GM12878 (cell line): Measurements from ENCODE around the gene CA10. TPM values are rescaled to one million over a fixed set of nuclear protein-coding genes. Genes with fewer than 3 reads are reported as not detected.

Experiments
- ATAC-seq: fragments of 200-7000 bp; cut with Tn5 transposase; 3 replicates; pipeline ENCODE4 v1.9.1; 2020; ENCODE audit warnings: mild to moderate bottlenecking, moderate library complexity
- BruUV-seq: library from RNA; stranded (reverse); fragments of 400-500 nt; replicated peaks from 2 replicates; lab custom pipeline; 2021; lab: Mats Ljungman, UMichigan
- CTCF ChIA-PET: fragments of 300-600 bp; sonication (Branson Sonifier 250); formaldehyde crosslinking; extraction: SDS; loops from one replicate; lab custom pipeline; 2021; ENCODE audit warnings: inconsistent platforms; lab: Yijun Ruan, JAX
- POLR2A ChIA-PET: fragments of 350-600 bp; formaldehyde crosslinking; extraction: SDS; loops from one replicate; lab custom pipeline; 2021; ENCODE audit warnings: inconsistent platforms; lab: Charles Lee
- RAD21 ChIA-PET: fragments of 300-600 bp; sonication (Branson Sonifier 250); formaldehyde crosslinking; loops from one replicate; lab custom pipeline; 2023; ENCODE audit warnings: antibody characterized with exemption; ENCODE audit not compliant: unreplicated experiment; lab: Charles Lee
- SMC1A ChIA-PET: fragments of 300-600 bp; sonication (Branson Sonifier 250); formaldehyde crosslinking; loops from one replicate; lab custom pipeline; 2023; ENCODE audit not compliant: unreplicated experiment, uncharacterized antibody; lab: Charles Lee
- DNase-seq: peaks from one replicate; pipeline ENCODE4 v3.0.0-alpha.2; 2011; ENCODE audit warnings: low read depth, low spot score
- FAIRE-seq: peaks from 3 replicates; lab custom pipeline; 2011; peaks lifted over from hg19 to GRCh38; lab: Jason Lieb, UNC
- H2AFZ ChIP-seq: 2 replicates; pipeline ENCODE4 v1.6.0; 2011; ENCODE audit warnings: low read depth, low read length, control low read depth; ENCODE audit not compliant: control insufficient read depth
- H3K27ac ChIP-seq: 2 replicates; pipeline ENCODE4 v1.5.1; 2011; ENCODE audit warnings: control low read depth; ENCODE audit not compliant: control insufficient read depth, insufficient read depth
- H3K27me3 ChIP-seq, 2 experiments: replicated peaks in 1 of 2; 2 replicates each; pipeline versions ENCODE4 v1.6.0 to v1.6.1; 2011; ENCODE audit warnings: low read length in 1 of 2; ENCODE audit not compliant: control insufficient read depth in 2 of 2, insufficient read depth in 2 of 2
- H3K36me3 ChIP-seq, 2 experiments: 2 replicates each; pipeline ENCODE4 v1.5.1; 2011; ENCODE audit warnings: low read length in 1 of 2; ENCODE audit not compliant: control insufficient read depth in 2 of 2, insufficient read depth in 2 of 2
- H3K4me1 ChIP-seq: 2 replicates; pipeline ENCODE4 v1.6.1; 2011; ENCODE audit warnings: mild to moderate bottlenecking, low read length, moderate library complexity, mixed read lengths; ENCODE audit not compliant: control insufficient read depth, insufficient read depth
- H3K4me2 ChIP-seq: 2 replicates; pipeline ENCODE4 v1.6.0; 2011; ENCODE audit warnings: control low read depth; ENCODE audit not compliant: control insufficient read depth, insufficient read depth
- H3K4me3 ChIP-seq: fragments of 200-600 bp; sonication (generic); 2 replicates; pipeline ENCODE4 v1.5.1; 2016
- H3K79me2 ChIP-seq: 2 replicates; pipeline ENCODE4 v1.6.0; 2011; ENCODE audit warnings: low read length; ENCODE audit not compliant: control insufficient read depth, insufficient read depth
- H3K9ac ChIP-seq: 2 replicates; pipeline ENCODE4 v1.8.0; 2011; ENCODE audit warnings: low read length, control low read depth, mixed read lengths; ENCODE audit not compliant: control insufficient read depth, insufficient read depth
- H3K9me3 ChIP-seq: replicated peaks from 3 replicates; pipeline ENCODE4 v1.5.1; 2011; ENCODE audit warnings: mild to moderate bottlenecking, low read length; ENCODE audit not compliant: control insufficient read depth, insufficient read depth
- H4K20me1 ChIP-seq: 2 replicates; pipeline ENCODE4 v1.6.0; 2011; ENCODE audit not compliant: control insufficient read depth, insufficient read depth
- BMI1 ChIP-seq: fragments of 450-650 bp; IDR thresholded peaks from 2 replicates; pipeline ENCODE4 v1.6.1; 2016; ENCODE audit warnings: mild to moderate bottlenecking, moderate library complexity, borderline replicate concordance
- CBX5 ChIP-seq: sonication (generic); IDR thresholded peaks from 2 replicates; pipeline ENCODE4 v1.6.1; 2016; ENCODE audit warnings: low read depth, moderate library complexity, mild to moderate bottlenecking, inconsistent platforms
- HCFC1 ChIP-seq: fragments of 150-350 bp; IDR thresholded peaks from 2 replicates; pipeline ENCODE4 v1.6.1; 2014; ENCODE audit warnings: low read length
- MTA3 ChIP-seq: IDR thresholded peaks from 2 replicates; pipeline ENCODE4 v1.6.1; 2012; ENCODE audit warnings: low read length, inconsistent platforms, borderline replicate concordance
- SIN3A ChIP-seq: IDR thresholded peaks from 2 replicates; pipeline ENCODE4 v1.6.1; 2012; ENCODE audit warnings: low read depth, low read length, improper control_type of control experiment
- SIX5 ChIP-seq: IDR thresholded peaks from 2 replicates; pipeline ENCODE4 v1.6.1; 2011; ENCODE audit warnings: mild to moderate bottlenecking, low read depth, low read length, moderate library complexity; ENCODE audit not compliant: severe bottlenecking
- SMC3 ChIP-seq: IDR thresholded peaks from 2 replicates; pipeline ENCODE4 v1.6.1; 2011; ENCODE audit warnings: low read length, improper control_type of control experiment, borderline replicate concordance
- ZBED1 ChIP-seq: IDR thresholded peaks from 2 replicates; pipeline ENCODE4 v1.6.1; 2016; ENCODE audit warnings: borderline replicate concordance
- ZNF274 ChIP-seq: IDR thresholded peaks from one replicate; pipeline ENCODE4 v1.8.0; 2011; ENCODE audit not compliant: insufficient read length, insufficient read depth
- WGBS: methylation state at CpG from one replicate; pipeline ENCODE4 v1.1.6; 2016; ENCODE audit warnings: low lambda C conversion rate; ENCODE audit not compliant: insufficient replicate concordance, insufficient coverage; ENCODE audit errors: missing lambda C conversion rate; 5-methylcytosine and 5-hydroxymethylcytosine counted together
- in situ Hi-C: fragments of 300-500 bp; cut with MboI; formaldehyde crosslinking; loops from 9 replicates; pipeline ENCODE4 v1.14.3; 2018; ENCODE audit warnings: mixed read lengths
- intact Hi-C: fragments of 100-400 bp; cut with micrococcal nuclease; formaldehyde crosslinking; loops from one replicate; pipeline ENCODE4 v1.14.2; 2022; ENCODE audit not compliant: unreplicated experiment
- polyA plus RNA-seq, 11 experiments: library from polyadenylated mRNA; depleted of rRNA in 4 of 11; unstranded in 6 of 11; stranded (reverse) in 5 of 11; fragments of >200 nt; fragmentation: Nextera tagmentation in 4 of 11; fragmentation: Illumina TruSeq in 1 of 11; extraction: Ambion mirVana in 4 of 11; extraction: Trizol in 1 of 11; gene quantifications; 1 replicate in 1 of 11; 2 replicates in 10 of 11; pipeline versions ENCODE4 v1.2.1 to v1.2.3, GENCODE V29; 2011 to 2016; ENCODE audit warnings: inconsistent platforms in 2 of 11, missing spikeins in 2 of 11, low read depth in 1 of 11
- total RNA-seq, 4 experiments: library from RNA; depleted of rRNA in 3 of 4; stranded (reverse); fragments of >200 nt in 3 of 4; fragmentation: Illumina TruSeq in 1 of 4; extraction: Trizol in 1 of 4; gene quantifications; 2 replicates each; pipeline versions ENCODE4 v1.2.1 to v1.2.3, GENCODE V29; 2013 to 2021
- TF ChIP-seq, protein P1 (sequence below): fragments of 450-650 bp; conservative IDR thresholded peaks from 2 replicates; pipeline ENCODE4 v1.6.1; 2017; ENCODE audit warnings: mild to moderate bottlenecking, moderate library complexity
- TF ChIP-seq, protein P2 (sequence below): IDR thresholded peaks from 2 replicates; pipeline ENCODE4 v1.6.1; 2012; ENCODE audit warnings: low read length, inconsistent platforms
- TF ChIP-seq, protein P3 (sequence below): fragments of 150-350 bp; IDR thresholded peaks from 2 replicates; pipeline ENCODE4 v1.6.1; 2014; ENCODE audit warnings: mild to moderate bottlenecking, low read depth, low read length
- TF ChIP-seq, protein P4 (sequence below): fragments of 450-650 bp; formaldehyde crosslinking; IDR thresholded peaks from 2 replicates; pipeline ENCODE4 v1.5.0; 2022; ENCODE audit warnings: mild to moderate bottlenecking, missing genetic modification characterization
- TF ChIP-seq, protein P5 (sequence below): IDR thresholded peaks from 2 replicates; pipeline ENCODE4 v1.6.1; 2011; ENCODE audit warnings: low read depth, low read length, improper control_type of control experiment, borderline replicate concordance

CA10 gene
- total and polyA plus RNA-seq, 10 of the 15 experiments (the other 5 are each of a cell fraction or from before 2014, with no cell fraction given), result not detected

DNA sequence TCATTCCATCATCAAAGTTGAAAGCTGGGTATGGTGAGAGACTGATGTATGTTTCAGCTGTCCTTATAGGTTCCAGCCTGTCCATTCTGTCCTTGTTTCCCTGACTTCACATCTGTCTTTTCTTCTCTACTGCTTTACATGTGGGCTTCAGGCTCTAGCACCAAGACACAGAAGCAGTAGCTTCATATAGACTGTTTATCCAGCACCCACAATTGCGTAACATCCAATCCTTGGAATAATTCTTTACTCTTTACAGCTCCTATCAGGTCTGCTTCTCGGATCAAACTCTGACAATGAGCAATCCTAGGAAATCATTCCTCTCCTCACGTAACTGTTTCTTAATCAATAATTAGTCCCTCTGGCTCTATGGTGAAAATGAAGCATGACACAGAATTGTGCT is 158.9 kb downstream of the CA10 start:
- ChIA-PET CTCF (no interaction called here), RAD21 (no interaction called here)
- ATAC-seq, result no peak
- no peak overlapping the region for H2AFZ ChIP-seq
- BruUV-seq, result no TSS peak
- no peak overlapping the region for H3K4me3 ChIP-seq
- TF ChIP-seq SMC3 (no peak), MTA3 (no peak), HCFC1 (no peak), SIN3A (no peak), ZBED1 (no peak), ZNF274 (no peak), CBX5 (no peak), SIX5 (no peak), BMI1 (no peak)
- TF ChIP-seq, protein P1, sequence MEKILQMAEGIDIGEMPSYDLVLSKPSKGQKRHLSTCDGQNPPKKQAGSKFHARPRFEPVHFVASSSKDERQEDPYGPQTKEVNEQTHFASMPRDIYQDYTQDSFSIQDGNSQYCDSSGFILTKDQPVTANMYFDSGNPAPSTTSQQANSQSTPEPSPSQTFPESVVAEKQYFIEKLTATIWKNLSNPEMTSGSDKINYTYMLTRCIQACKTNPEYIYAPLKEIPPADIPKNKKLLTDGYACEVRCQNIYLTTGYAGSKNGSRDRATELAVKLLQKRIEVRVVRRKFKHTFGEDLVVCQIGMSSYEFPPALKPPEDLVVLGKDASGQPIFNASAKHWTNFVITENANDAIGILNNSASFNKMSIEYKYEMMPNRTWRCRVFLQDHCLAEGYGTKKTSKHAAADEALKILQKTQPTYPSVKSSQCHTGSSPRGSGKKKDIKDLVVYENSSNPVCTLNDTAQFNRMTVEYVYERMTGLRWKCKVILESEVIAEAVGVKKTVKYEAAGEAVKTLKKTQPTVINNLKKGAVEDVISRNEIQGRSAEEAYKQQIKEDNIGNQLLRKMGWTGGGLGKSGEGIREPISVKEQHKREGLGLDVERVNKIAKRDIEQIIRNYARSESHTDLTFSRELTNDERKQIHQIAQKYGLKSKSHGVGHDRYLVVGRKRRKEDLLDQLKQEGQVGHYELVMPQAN, result no peak
- TF ChIP-seq, protein P2, sequence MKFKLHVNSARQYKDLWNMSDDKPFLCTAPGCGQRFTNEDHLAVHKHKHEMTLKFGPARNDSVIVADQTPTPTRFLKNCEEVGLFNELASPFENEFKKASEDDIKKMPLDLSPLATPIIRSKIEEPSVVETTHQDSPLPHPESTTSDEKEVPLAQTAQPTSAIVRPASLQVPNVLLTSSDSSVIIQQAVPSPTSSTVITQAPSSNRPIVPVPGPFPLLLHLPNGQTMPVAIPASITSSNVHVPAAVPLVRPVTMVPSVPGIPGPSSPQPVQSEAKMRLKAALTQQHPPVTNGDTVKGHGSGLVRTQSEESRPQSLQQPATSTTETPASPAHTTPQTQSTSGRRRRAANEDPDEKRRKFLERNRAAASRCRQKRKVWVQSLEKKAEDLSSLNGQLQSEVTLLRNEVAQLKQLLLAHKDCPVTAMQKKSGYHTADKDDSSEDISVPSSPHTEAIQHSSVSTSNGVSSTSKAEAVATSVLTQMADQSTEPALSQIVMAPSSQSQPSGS, result no peak
- TF ChIP-seq, protein P3, sequence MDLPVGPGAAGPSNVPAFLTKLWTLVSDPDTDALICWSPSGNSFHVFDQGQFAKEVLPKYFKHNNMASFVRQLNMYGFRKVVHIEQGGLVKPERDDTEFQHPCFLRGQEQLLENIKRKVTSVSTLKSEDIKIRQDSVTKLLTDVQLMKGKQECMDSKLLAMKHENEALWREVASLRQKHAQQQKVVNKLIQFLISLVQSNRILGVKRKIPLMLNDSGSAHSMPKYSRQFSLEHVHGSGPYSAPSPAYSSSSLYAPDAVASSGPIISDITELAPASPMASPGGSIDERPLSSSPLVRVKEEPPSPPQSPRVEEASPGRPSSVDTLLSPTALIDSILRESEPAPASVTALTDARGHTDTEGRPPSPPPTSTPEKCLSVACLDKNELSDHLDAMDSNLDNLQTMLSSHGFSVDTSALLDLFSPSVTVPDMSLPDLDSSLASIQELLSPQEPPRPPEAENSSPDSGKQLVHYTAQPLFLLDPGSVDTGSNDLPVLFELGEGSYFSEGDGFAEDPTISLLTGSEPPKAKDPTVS, result no peak
- TF ChIP-seq, protein P4, sequence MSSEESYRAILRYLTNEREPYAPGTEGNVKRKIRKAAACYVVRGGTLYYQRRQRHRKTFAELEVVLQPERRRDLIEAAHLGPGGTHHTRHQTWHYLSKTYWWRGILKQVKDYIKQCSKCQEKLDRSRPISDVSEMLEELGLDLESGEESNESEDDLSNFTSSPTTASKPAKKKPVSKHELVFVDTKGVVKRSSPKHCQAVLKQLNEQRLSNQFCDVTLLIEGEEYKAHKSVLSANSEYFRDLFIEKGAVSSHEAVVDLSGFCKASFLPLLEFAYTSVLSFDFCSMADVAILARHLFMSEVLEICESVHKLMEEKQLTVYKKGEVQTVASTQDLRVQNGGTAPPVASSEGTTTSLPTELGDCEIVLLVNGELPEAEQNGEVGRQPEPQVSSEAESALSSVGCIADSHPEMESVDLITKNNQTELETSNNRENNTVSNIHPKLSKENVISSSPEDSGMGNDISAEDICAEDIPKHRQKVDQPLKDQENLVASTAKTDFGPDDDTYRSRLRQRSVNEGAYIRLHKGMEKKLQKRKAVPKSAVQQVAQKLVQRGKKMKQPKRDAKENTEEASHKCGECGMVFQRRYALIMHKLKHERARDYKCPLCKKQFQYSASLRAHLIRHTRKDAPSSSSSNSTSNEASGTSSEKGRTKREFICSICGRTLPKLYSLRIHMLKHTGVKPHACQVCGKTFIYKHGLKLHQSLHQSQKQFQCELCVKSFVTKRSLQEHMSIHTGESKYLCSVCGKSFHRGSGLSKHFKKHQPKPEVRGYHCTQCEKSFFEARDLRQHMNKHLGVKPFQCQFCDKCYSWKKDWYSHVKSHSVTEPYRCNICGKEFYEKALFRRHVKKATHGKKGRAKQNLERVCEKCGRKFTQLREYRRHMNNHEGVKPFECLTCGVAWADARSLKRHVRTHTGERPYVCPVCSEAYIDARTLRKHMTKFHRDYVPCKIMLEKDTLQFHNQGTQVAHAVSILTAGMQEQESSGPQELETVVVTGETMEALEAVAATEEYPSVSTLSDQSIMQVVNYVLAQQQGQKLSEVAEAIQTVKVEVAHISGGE (CRISPR knock-in tag), result no peak
- TF ChIP-seq, protein P5, sequence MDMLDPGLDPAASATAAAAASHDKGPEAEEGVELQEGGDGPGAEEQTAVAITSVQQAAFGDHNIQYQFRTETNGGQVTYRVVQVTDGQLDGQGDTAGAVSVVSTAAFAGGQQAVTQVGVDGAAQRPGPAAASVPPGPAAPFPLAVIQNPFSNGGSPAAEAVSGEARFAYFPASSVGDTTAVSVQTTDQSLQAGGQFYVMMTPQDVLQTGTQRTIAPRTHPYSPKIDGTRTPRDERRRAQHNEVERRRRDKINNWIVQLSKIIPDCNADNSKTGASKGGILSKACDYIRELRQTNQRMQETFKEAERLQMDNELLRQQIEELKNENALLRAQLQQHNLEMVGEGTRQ, result no peak
- TF ChIP-seq, all 136 proteins: peak for 0
- Histone ChIP-seq H3K27me3 (no peaks in the 10 kb centered on the region), H3K4me1 (no peaks in the 10 kb centered on the region), H3K9ac (no peak overlapping the region), H3K9me3 (no peaks in the 10 kb centered on the region), H3K79me2 (no peaks in the 10 kb centered on the region), H3K27ac (no peak overlapping the region), H3K4me2 (no peak overlapping the region), H4K20me1 (no peaks in the 10 kb centered on the region), H3K36me3 (no peaks in the 10 kb centered on the region)
- FAIRE-seq (no peak), DNase-seq (no peak)
- SMC1A ChIA-PET, result no interaction called here
- POLR2A ChIA-PET, result no interaction called here
- under 1% methylated on average over 3 of the region's 3 CpGs for WGBS
- in situ Hi-C loops, result no loop called here
- intact Hi-C loops, result no loop called here
